Type B pancreatic cell (in vitro differentiated cells): Measurements from ENCODE around the gene MOGAT3. TPM values are rescaled to one million over a fixed set of nuclear protein-coding genes. Genes with fewer than 3 reads are reported as not detected.
A peak's percentile ranks its signal among the peaks of the same experiment; 100 is the strongest.

Experiments used
- DNase-seq: peaks from one replicate; pipeline ENCODE4 v3.0.0; 2021; ENCODE audit warnings: mixed read lengths; ENCODE audit not compliant: unreplicated experiment; ENCODE audit errors: extremely low spot score
- H3K27ac Mint-ChIP-seq: 2 replicates; pipeline ENCODE4 v1.8.0; 2021; ENCODE audit warnings: mild to moderate bottlenecking, mixed read lengths
- H3K27me3 Mint-ChIP-seq: 2 replicates; pipeline ENCODE4 v1.8.0; 2021; ENCODE audit warnings: mixed read lengths
- H3K36me3 Mint-ChIP-seq: 2 replicates; pipeline ENCODE4 v1.8.0; 2021; ENCODE audit warnings: mixed read lengths
- H3K4me1 Mint-ChIP-seq: one replicate; pipeline ENCODE4 v1.8.0; 2021; ENCODE audit warnings: mixed read lengths; ENCODE audit not compliant: unreplicated experiment
- H3K4me3 Mint-ChIP-seq: 2 replicates; pipeline ENCODE4 v1.8.0; 2021; ENCODE audit warnings: mild to moderate bottlenecking, mixed read lengths
- H3K9me3 Mint-ChIP-seq: 2 replicates; pipeline ENCODE4 v1.8.0; 2021; ENCODE audit warnings: mixed read lengths
- CTCF ChIP-seq: fragments of 200-600 bp; sonication (generic); conservative IDR thresholded peaks from 2 replicates; pipeline ENCODE4 v1.5.0; 2021; ENCODE audit warnings: antibody characterized with exemption, mild to moderate bottlenecking
- total RNA-seq: library from RNA; stranded (reverse); gene quantifications from 2 replicates; pipeline ENCODE4 v1.2.1, GENCODE V29; 2021; ENCODE audit warnings: low replicate concordance

The MOGAT3 gene
- total RNA-seq, 1 donor from 2014 or later = 0.94 TPM

GRCh38 chr7:101186194-101186593 is 14.6 kb downstream of the MOGAT3 start:
- no peak for TF ChIP-seq CTCF
- no peak for DNase-seq
- Mint-ChIP-seq H3K36me3 (no peaks in the 10 kb centered on the region), H3K27me3 (peaks cover 38% of the 10 kb centered on the region), H3K4me3 (no peak overlapping the region), H3K27ac (no peak overlapping the region), H3K9me3 (peaks cover 8% of the 10 kb centered on the region), H3K4me1 (peaks cover 8% of the 10 kb centered on the region)

- H3K27me3 Mint-ChIP-seq = peaks cover 46% of the 10 kb centered on the region
- no peak for TF ChIP-seq CTCF
- no peak overlapping the region for H3K4me3 Mint-ChIP-seq
- no peaks in the 10 kb centered on the region for H3K36me3 Mint-ChIP-seq
- peaks cover 8% of the 10 kb centered on the region for H3K4me1 Mint-ChIP-seq
- no peak overlapping the region for H3K27ac Mint-ChIP-seq
- H3K9me3 Mint-ChIP-seq = peaks cover 8% of the 10 kb centered on the region
- no peak for DNase-seq
Measured at GRCh38 chr7:101185258-101185839, 15.5 kb downstream of the MOGAT3 start.

- peaks cover 8% of the 10 kb centered on the region for H3K9me3 Mint-ChIP-seq
- no peak for TF ChIP-seq CTCF
- peak within 1 kb of the TSS; percentile 71 for H3K4me3 Mint-ChIP-seq
- H3K36me3 Mint-ChIP-seq = no peaks in the 10 kb centered on the region
- H3K4me1 Mint-ChIP-seq = peaks cover 13% of the 10 kb centered on the region
- H3K27me3 Mint-ChIP-seq = peaks cover 74% of the 10 kb centered on the region
- H3K27ac Mint-ChIP-seq = peak within 1 kb of the TSS; percentile 70
- DNase-seq = no peak
Measured at GRCh38 chr7:101180130-101180755, 20.6 kb downstream of the MOGAT3 start, which contains the start of gene NAT16. Gene NAT16, minus strand, starts transcription at chr7:101180293. Its CDS starts 5,486 bp downstream, at chr7:101174807.

GRCh38 chr7:101179713-101180112 is 21.1 kb downstream of the MOGAT3 start:
- Mint-ChIP-seq H3K9me3 (peaks cover 8% of the 10 kb centered on the region), H3K4me1 (peaks cover 13% of the 10 kb centered on the region), H3K4me3 (no peak overlapping the region), H3K36me3 (no peaks in the 10 kb centered on the region), H3K27me3 (peaks cover 74% of the 10 kb centered on the region), H3K27ac (no peak overlapping the region)
- no peak for TF ChIP-seq CTCF
- DNase-seq = no peak

GRCh38 chr7:101179117-101179516 is 21.7 kb downstream of the MOGAT3 start:
- peaks cover 8% of the 10 kb centered on the region for H3K9me3 Mint-ChIP-seq
- H3K4me1 Mint-ChIP-seq = peaks cover 13% of the 10 kb centered on the region
- no peak for DNase-seq

More at GRCh38 chr7:101179117-101179516, 21.7 kb downstream of the MOGAT3 start:
- H3K27ac Mint-ChIP-seq = peak overlapping the region; percentile 70
- H3K36me3 Mint-ChIP-seq = no peaks in the 10 kb centered on the region
- H3K4me3 Mint-ChIP-seq = peak overlapping the region; percentile 71
- H3K27me3 Mint-ChIP-seq = peaks cover 76% of the 10 kb centered on the region
- TF ChIP-seq CTCF = no peak
